ENCODE data around the gene VAV3. TPM values are rescaled to one million over a fixed set of nuclear protein-coding genes. Genes with fewer than 3 reads are reported as not detected.

VAV3 gene
- total RNA-seq, 2 experiments from 2014 or later = 1.2 to 1.3 TPM

DNA sequence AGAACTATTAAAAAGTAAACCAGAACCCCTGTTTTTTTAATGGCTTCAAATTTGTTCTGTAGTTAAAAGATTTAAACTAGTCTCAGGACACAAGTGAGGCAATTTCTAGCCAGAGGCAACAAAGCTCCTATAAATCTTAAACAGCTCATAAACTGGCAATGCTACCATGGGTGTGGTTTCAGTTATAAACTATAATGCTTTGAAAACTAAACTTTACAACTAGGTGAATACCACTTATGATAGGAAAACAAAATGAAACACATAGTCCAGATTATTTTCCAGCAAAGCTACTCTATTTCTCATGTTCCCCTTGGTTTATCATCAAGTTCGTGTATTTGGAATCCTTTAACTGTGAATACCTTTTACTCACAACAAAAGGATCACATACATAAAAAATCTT, 282.5 kb downstream of the VAV3 start:
- Mint-ChIP-seq H3K4me1 (no peaks in the 10 kb centered on the region), H3K36me3 (ENCODE audit: low read depth) (no peaks in the 10 kb centered on the region), H3K27ac (no peak overlapping the region), H3K27me3 (no peaks in the 10 kb centered on the region), H3K9me3 (no peaks in the 10 kb centered on the region), H3K4me3 (no peak overlapping the region)
- no peak for DNase-seq
- CTCF ChIA-PET = interaction anchor here (0.5 kb wide), 1 partner anchor 33 kb away, joined by 3 read pairs; no protein-coding TSS in a partner anchor
- POLR2A ChIA-PET = no interaction called here

DNA sequence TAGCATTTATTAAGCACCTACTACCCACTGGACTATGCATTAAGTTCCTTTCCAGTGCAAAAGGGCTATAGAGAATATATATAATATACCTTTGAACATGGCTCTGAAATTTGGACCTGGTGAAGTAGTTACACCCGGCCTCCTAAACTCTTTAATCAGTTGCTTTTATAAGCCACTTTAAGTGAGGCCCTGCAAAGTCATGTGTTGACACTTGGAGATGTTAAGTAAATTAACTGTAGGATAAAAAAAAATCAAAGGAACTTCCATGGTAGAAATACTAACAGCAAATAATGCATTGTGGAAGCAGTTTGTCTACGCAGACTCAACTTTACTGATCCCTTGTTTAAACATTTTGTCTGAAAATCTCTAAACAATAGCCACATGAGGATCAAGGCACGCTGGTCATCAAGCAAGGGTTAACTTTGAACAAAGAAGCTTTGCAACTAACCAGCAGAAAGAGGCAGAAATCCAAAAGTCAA, 283.9 kb downstream of the VAV3 start:
- CTCF ChIA-PET = no interaction called here
- POLR2A ChIA-PET = no interaction called here
- no peak for DNase-seq
- Mint-ChIP-seq H3K27ac (no peak overlapping the region), H3K27me3 (no peaks in the 10 kb centered on the region), H3K36me3 (ENCODE audit: low read depth) (no peaks in the 10 kb centered on the region), H3K9me3 (no peaks in the 10 kb centered on the region), H3K4me1 (no peaks in the 10 kb centered on the region), H3K4me3 (no peak overlapping the region)

DNA sequence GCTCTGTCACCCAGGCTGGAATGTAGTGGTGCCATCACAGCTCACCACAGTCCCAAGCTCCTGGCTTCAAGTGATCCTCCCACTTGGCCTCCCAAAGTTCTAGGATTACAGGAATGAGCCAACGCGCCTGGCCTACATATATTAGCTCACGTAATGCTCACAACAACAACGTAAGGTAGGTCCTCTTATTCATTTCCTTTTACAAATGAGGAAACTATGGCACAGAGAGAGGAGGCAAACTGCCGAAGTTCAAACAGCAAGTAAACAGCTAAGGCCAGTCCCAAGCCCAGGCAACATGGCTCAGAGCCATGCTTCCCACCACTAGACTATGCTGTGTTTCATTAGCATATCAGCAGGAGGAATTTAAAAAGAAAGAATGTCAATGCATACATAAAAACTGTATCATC, 284.4 kb downstream of the VAV3 start:
- POLR2A ChIA-PET = no interaction called here
- no peaks in the 10 kb centered on the region for H3K4me1 Mint-ChIP-seq
- H3K27ac Mint-ChIP-seq = no peak overlapping the region
- DNase-seq = no peak
- CTCF ChIA-PET = no interaction called here
- H3K4me3 Mint-ChIP-seq = no peak overlapping the region
- peaks cover under 1% of the 10 kb centered on the region for H3K9me3 Mint-ChIP-seq
- H3K36me3 Mint-ChIP-seq (ENCODE audit: low read depth) = no peaks in the 10 kb centered on the region
- H3K27me3 Mint-ChIP-seq = no peaks in the 10 kb centered on the region

DNA sequence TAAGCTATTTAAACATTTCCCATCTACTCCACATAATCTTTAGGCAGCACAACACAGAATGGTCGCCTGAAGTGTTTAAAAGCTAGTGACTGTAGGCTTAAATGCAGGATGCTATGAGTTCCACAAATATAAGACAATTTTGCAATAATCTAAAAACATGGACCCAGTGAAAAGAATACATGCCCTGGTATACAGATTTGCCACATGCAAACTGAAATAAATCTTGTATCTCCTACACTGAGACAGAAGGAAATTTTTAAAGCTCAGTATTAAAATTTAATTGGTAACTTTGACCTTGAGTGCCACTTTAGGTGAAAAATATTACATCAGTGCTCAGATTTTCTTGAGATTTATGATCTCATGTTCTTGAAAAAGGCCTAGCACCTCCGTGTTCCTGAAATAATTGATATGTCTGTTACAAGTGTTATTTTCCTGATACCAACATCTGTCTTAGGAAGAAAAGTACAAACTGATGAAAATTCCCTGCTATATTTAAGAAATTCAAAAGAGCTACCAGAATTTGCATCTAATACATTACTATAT, 285.5 kb downstream of the VAV3 start:
- no peak overlapping the region for H3K4me3 Mint-ChIP-seq
- no peaks in the 10 kb centered on the region for H3K36me3 Mint-ChIP-seq (ENCODE audit: low read depth)
- no peaks in the 10 kb centered on the region for H3K27me3 Mint-ChIP-seq
- no peak overlapping the region for H3K27ac Mint-ChIP-seq
- H3K4me1 Mint-ChIP-seq = no peaks in the 10 kb centered on the region
- POLR2A ChIA-PET = no interaction called here
- CTCF ChIA-PET = interaction anchor here (1.3 kb wide), 1 partner anchor 11 kb away, joined by 3 read pairs; no protein-coding TSS in a partner anchor
- peaks cover 7% of the 10 kb centered on the region for H3K9me3 Mint-ChIP-seq
- DNase-seq = no peak

DNA sequence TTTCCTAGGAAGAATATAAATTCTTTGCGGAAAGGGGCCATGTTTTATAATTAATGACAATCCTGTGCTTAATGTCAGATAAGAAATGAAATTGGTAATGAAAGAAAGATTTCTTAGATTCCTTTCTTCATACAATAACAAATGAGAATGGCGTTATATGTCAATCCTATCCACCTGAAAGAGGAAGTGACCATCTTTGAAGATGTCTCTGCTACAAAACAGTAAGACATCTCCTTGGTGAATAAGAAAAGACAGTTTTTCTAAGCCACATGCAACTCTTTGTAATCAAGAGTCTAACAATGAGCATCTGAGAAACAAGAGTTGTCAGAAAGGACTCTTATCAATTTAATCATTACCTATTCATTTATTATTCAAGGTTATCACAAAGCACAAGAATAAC, 286.0 kb downstream of the VAV3 start:
- no peaks in the 10 kb centered on the region for H3K36me3 Mint-ChIP-seq (ENCODE audit: low read depth)
- H3K4me3 Mint-ChIP-seq = no peak overlapping the region
- no peak overlapping the region for H3K27ac Mint-ChIP-seq
- ChIA-PET CTCF (interaction anchor here (1.3 kb wide), 1 partner anchor 11 kb away, joined by 3 read pairs; no protein-coding TSS in a partner anchor), POLR2A (no interaction called here)
- no peaks in the 10 kb centered on the region for H3K4me1 Mint-ChIP-seq
- H3K9me3 Mint-ChIP-seq = peaks cover 7% of the 10 kb centered on the region
- no peaks in the 10 kb centered on the region for H3K27me3 Mint-ChIP-seq
- DNase-seq = no peak

DNA sequence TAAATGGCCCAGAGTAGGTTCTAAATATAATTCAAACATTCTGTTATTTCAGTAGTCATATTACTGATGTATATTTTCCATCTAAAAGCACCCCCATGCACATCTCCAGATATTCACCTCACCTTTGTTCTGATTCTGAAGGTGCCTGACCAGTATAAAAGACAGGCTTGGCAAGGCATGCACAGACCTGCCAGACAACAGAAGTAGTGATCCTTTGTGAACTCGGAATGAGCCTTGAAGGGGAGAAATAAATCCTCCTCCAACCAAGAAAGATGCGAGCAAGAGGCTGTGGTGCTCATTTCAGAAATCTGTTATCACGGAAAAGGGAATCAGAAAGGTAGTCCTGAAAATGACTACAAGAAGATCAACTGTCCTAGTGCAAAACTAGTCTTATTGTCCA, 287.3 kb downstream of the VAV3 start:
- no peak overlapping the region for H3K4me3 Mint-ChIP-seq
- H3K27ac Mint-ChIP-seq = no peak overlapping the region
- no peaks in the 10 kb centered on the region for H3K36me3 Mint-ChIP-seq (ENCODE audit: low read depth)
- peaks cover 7% of the 10 kb centered on the region for H3K9me3 Mint-ChIP-seq
- ChIA-PET POLR2A (no interaction called here), CTCF (interaction anchor here (0.6 kb wide), 1 partner anchor 126 kb away, joined by 3 read pairs; no protein-coding TSS in a partner anchor)
- no peak for DNase-seq
- no peaks in the 10 kb centered on the region for H3K4me1 Mint-ChIP-seq
- no peaks in the 10 kb centered on the region for H3K27me3 Mint-ChIP-seq

DNA sequence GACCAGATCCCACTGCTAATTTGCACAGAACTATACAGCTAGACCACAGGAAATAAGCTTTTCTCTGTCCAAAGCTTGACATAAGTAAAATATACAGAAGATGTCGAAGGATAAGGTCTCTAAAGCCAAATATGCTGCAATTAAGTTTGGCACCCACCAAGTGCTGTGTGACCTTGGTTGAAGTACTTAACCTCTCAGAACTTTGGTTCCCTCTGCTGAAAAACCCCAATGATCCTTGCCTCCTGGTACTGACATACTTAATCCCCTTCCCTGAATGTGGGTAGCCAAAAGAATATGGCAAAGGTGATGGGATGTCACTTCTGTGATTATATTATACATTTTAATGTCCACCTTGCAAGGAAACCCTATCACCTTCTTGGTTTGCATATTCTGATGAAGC, 290.5 kb downstream of the VAV3 start:
- no peak for DNase-seq
- Mint-ChIP-seq H3K4me1 (no peaks in the 10 kb centered on the region), H3K9me3 (peaks cover 7% of the 10 kb centered on the region), H3K27me3 (no peaks in the 10 kb centered on the region), H3K4me3 (no peak overlapping the region), H3K36me3 (ENCODE audit: low read depth) (no peaks in the 10 kb centered on the region), H3K27ac (no peak overlapping the region)
- POLR2A ChIA-PET = no interaction called here
- CTCF ChIA-PET = no interaction called here

DNA sequence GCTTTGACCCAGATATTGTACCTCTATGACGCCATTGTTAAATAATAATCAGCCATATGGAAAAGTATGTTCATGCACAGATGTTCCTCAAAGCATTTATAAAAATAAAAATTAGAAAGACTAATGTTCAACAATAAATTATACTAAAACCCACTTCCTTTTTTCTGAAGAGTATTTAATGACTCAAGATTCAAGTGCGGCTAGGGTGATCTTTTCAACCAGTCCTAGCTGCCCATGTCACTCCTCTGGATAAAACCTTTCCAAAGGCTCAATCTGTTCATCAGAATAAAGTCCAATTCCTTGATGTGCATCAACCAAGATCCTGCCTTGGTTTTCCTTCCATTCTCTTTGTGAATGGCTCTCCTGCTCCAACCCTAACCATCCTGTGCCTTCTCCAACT, 292.0 kb downstream of the VAV3 start:
- H3K4me1 Mint-ChIP-seq = no peaks in the 10 kb centered on the region
- no peaks in the 10 kb centered on the region for H3K36me3 Mint-ChIP-seq (ENCODE audit: low read depth)
- no peak for DNase-seq
- POLR2A ChIA-PET = no interaction called here
- H3K4me3 Mint-ChIP-seq = no peak overlapping the region
- no peak overlapping the region for H3K27ac Mint-ChIP-seq
- CTCF ChIA-PET = no interaction called here
- peaks cover 7% of the 10 kb centered on the region for H3K9me3 Mint-ChIP-seq
- H3K27me3 Mint-ChIP-seq = no peaks in the 10 kb centered on the region

DNA sequence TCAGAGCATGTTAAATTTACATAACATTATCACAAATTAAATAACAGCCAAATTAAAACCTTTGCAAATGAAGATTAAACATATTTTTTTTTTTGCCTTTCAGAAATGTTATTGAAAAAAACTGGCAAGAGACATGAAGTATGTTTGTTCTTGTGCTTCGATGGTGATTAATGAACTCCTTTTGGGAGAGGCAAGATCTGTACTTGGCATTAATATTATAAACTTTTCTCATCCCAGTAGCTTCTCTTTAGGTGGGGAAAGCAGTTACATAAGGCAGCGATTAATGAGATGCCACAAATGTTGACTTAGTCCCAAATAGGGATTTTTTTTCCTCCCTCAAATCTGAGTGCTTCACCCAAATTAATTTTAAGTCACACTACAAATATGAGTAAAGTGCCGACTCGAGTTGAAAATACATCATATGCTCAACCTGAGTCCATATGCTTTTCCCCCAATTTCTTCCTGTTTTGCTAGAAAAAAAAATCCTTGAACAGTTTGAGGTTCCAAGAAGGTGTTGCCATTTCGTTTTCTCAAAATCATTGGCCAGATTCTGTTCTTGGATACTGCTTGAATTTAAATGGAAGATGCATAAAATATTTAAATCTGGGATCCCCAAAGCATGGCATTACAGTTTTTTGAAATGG, 294.5 kb downstream of the VAV3 start:
- H3K27me3 Mint-ChIP-seq = no peaks in the 10 kb centered on the region
- H3K4me3 Mint-ChIP-seq = no peak overlapping the region
- CTCF ChIA-PET = no interaction called here
- POLR2A ChIA-PET = no interaction called here
- H3K27ac Mint-ChIP-seq = no peak overlapping the region
- DNase-seq = no peak
- no peaks in the 10 kb centered on the region for H3K36me3 Mint-ChIP-seq (ENCODE audit: low read depth)
- no peaks in the 10 kb centered on the region for H3K4me1 Mint-ChIP-seq
- peaks cover 6% of the 10 kb centered on the region for H3K9me3 Mint-ChIP-seq

DNA sequence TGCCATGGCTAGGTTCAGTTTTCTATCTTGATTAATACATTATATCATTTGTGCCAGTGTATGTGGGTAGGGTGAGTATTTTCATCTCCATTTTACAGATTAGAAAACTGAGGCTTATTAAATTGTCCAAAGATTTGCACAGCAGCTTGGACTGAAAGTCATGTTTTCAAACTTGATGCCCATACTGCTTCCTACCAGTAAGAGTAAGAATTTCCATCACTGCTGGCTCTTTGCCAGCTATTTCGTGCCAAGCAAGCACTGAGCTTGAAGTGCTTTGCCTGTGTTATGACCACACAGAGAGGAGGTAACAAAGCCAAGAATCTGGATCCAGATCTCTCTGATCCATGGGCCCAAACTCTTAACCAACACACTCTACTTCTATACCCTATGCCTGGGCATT, 295.0 kb downstream of the VAV3 start:
- Mint-ChIP-seq H3K4me3 (no peak overlapping the region), H3K9me3 (peaks cover 4% of the 10 kb centered on the region), H3K4me1 (no peaks in the 10 kb centered on the region), H3K27ac (no peak overlapping the region), H3K27me3 (no peaks in the 10 kb centered on the region), H3K36me3 (ENCODE audit: low read depth) (no peaks in the 10 kb centered on the region)
- CTCF ChIA-PET = no interaction called here
- POLR2A ChIA-PET = no interaction called here
- no peak for DNase-seq

DNA sequence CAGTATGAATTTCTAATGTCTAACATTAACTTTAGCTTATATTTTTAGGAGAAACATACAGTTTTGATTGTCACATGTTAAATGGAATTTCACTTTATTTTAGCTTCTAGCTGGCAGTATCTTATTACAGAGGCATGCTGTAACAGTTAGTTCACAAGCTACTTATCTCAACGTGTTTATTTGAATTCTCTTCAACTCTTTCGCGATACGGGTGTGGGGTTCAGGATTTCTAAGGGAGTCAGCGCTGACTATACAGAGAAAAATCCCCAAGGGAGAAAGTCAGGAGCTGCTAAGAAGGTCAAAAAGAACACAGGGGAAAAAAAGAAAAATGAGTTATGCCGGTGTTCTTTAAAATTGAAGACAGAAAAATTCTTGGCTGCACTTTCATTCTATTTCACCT, 296.2 kb downstream of the VAV3 start:
- no peaks in the 10 kb centered on the region for H3K27me3 Mint-ChIP-seq
- H3K4me1 Mint-ChIP-seq = no peaks in the 10 kb centered on the region
- CTCF ChIA-PET = interaction anchor here (0.6 kb wide), 2 partner anchors 316 to 321 kb away, joined by 3 read pairs; no protein-coding TSS in a partner anchor
- POLR2A ChIA-PET = no interaction called here
- H3K36me3 Mint-ChIP-seq (ENCODE audit: low read depth) = no peaks in the 10 kb centered on the region
- no peaks in the 10 kb centered on the region for H3K9me3 Mint-ChIP-seq
- H3K4me3 Mint-ChIP-seq = no peak overlapping the region
- no peak for DNase-seq
- H3K27ac Mint-ChIP-seq = no peak overlapping the region

DNA sequence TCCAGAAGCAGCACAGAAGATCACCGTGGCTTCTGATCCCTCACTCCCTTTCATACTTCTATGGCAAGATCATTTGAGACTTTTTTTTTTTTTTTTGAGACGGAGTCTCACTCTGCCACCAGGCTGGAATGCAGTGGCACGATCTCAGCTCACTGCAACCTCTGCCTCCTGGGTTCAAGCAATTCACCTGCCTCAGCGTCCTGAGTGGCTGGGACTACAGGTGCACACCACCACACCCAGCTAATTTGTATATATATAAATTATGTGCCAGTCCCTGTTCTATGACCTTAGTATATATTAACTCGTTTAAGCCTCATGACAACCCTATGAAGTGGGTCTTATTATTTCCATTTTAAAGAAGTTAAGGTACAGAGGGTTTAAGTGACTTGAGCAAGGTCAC, 298.5 kb downstream of the VAV3 start:
- Mint-ChIP-seq H3K27me3 (no peaks in the 10 kb centered on the region), H3K9me3 (no peaks in the 10 kb centered on the region), H3K36me3 (ENCODE audit: low read depth) (no peaks in the 10 kb centered on the region), H3K27ac (no peak overlapping the region), H3K4me1 (no peaks in the 10 kb centered on the region), H3K4me3 (no peak overlapping the region)
- POLR2A ChIA-PET = no interaction called here
- DNase-seq = no peak
- CTCF ChIA-PET = no interaction called here

DNA sequence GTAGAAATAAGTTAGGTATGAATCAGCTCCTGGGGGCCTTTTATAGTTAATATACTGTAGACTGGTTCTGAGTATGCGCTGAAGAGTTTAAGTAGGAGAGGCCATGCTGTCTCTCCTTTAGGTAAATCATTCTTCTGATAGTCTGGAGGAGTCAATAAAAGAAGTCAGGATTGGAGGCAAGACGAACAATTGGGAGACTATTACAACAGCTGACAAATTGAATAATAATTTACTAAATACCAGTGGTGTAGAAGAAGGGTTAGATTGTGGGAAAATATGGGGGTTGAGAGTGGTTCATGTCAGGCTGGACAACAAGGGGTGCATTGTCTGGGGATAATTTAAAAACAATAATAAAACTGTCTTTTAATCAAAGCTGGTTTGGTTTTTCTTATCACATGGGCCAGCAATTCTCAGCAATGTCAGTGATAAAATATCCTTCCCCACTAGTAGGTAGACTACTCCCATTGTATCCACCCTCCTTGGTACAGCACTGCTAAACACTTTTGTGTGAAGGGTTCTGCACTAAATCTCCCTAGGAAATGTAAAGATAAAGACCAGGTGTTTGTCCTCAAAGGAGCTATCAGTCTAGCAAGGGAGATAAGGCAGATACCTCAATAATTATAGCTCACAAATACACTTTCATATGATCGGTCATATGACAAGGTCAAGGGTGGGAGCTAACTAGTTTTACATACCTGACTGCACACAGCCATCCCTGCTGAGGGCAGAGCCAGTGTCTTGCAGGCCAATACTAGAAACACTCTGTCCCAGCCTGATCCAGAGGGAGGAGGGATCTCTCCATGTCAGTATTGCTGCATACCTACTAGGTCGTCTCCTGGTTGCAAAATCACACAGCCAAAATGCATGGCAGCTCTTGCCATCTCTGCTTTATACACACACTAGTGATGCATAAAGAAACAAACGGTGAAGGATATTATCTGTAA, 299.7 kb downstream of the VAV3 start:
- ChIA-PET POLR2A (no interaction called here), CTCF (no interaction called here)
- DNase-seq = no peak
- no peaks in the 10 kb centered on the region for H3K27me3 Mint-ChIP-seq
- H3K9me3 Mint-ChIP-seq = no peaks in the 10 kb centered on the region
- H3K27ac Mint-ChIP-seq = no peak overlapping the region
- no peaks in the 10 kb centered on the region for H3K36me3 Mint-ChIP-seq (ENCODE audit: low read depth)
- H3K4me1 Mint-ChIP-seq = no peaks in the 10 kb centered on the region
- H3K4me3 Mint-ChIP-seq = no peak overlapping the region
